Suprapubic skin (tissue), 4 donors: ENCODE measurements around the gene CFAP410. TPM values are rescaled to one million over a fixed set of nuclear protein-coding genes. Genes with fewer than 3 reads are reported as not detected.

ENCODE experiments used
- DNase-seq, 2 donors: peaks; one replicate each; pipeline ENCODE4 v3.0.0-alpha.2; 2019; ENCODE audit warnings: low spot score in 2 of 2
- H3K27ac ChIP-seq: fragments of 200-600 bp; sonication (generic); one replicate; pipeline ENCODE4 v1.5.1; 2019
- H3K27me3 ChIP-seq: fragments of 200-600 bp; sonication (generic); one replicate; pipeline ENCODE4 v1.5.1; 2019
- H3K36me3 ChIP-seq: fragments of 200-600 bp; sonication (generic); one replicate; pipeline ENCODE4 v1.5.1; 2019
- H3K4me1 ChIP-seq: fragments of 200-600 bp; sonication (generic); one replicate; pipeline ENCODE4 v1.5.1; 2019
- H3K4me3 ChIP-seq: fragments of 200-600 bp; sonication (generic); one replicate; pipeline ENCODE4 v1.5.1; 2019; ENCODE audit warnings: mild to moderate bottlenecking
- H3K9me3 ChIP-seq: fragments of 200-600 bp; sonication (generic); one replicate; pipeline ENCODE4 v1.5.1; 2019
- EP300 ChIP-seq: sonication (generic); formaldehyde crosslinking; IDR thresholded peaks from one replicate; pipeline ENCODE4 v1.6.1; 2017; ENCODE audit warnings: antibody characterized with exemption
- POLR2A ChIP-seq, 2 donors: fragments of 450-650 bp; IDR thresholded peaks; one replicate each; pipeline ENCODE4 v1.6.1; 2017; ENCODE audit warnings: antibody characterized with exemption in 2 of 2, mild to moderate bottlenecking in 2 of 2, moderate library complexity in 2 of 2
- POLR2AphosphoS5 ChIP-seq, 3 donors: sonication (generic); formaldehyde crosslinking; IDR thresholded peaks; one replicate each; pipeline ENCODE4 v1.6.1; 2017; ENCODE audit warnings: antibody characterized with exemption in 3 of 3
- WGBS: methylation state at CpG from one replicate; pipeline ENCODE4 v1.1.5; 2018; 5-methylcytosine and 5-hydroxymethylcytosine counted together
- total RNA-seq, 4 donors: library from RNA; depleted of rRNA; stranded (reverse); fragments of >200 nt; gene quantifications; one replicate each; pipeline ENCODE4 v1.1.0, GENCODE V29; 2016
- TF ChIP-seq, protein P1 (sequence below), 2 donors: fragments of 200-600 bp in 1 of 2; fragments of 450-650 bp in 1 of 2; sonication (generic) in 1 of 2; IDR thresholded peaks; one replicate each; pipeline ENCODE4 v1.5.1; 2016 to 2019; ENCODE audit warnings: antibody characterized with exemption in 2 of 2, mild to moderate bottlenecking in 1 of 2, moderate library complexity in 1 of 2

Gene CFAP410
- total RNA-seq, 4 donors from 2014 or later = 22.6 to 45.5 (median 27.3) TPM

GRCh38 chr21:44380876-44381275 is 41.7 kb upstream of the CFAP410 start:
- Histone ChIP-seq H3K27me3 (peaks cover 11% of the 10 kb centered on the region), H3K4me3 (no peak overlapping the region), H3K36me3 (no peaks in the 10 kb centered on the region), H3K27ac (no peak overlapping the region), H3K4me1 (peaks cover 11% of the 10 kb centered on the region), H3K9me3 (peaks cover 12% of the 10 kb centered on the region)
- 82% methylated on average over 7 of the region's 10 CpGs for WGBS
- DNase-seq = no peak
- no peak for TF ChIP-seq POLR2AphosphoS5 (IDR thresholded peaks at IDR 0.05)
- no peak for TF ChIP-seq POLR2A (IDR thresholded peaks at IDR 0.05)
- TF ChIP-seq, protein P1, sequence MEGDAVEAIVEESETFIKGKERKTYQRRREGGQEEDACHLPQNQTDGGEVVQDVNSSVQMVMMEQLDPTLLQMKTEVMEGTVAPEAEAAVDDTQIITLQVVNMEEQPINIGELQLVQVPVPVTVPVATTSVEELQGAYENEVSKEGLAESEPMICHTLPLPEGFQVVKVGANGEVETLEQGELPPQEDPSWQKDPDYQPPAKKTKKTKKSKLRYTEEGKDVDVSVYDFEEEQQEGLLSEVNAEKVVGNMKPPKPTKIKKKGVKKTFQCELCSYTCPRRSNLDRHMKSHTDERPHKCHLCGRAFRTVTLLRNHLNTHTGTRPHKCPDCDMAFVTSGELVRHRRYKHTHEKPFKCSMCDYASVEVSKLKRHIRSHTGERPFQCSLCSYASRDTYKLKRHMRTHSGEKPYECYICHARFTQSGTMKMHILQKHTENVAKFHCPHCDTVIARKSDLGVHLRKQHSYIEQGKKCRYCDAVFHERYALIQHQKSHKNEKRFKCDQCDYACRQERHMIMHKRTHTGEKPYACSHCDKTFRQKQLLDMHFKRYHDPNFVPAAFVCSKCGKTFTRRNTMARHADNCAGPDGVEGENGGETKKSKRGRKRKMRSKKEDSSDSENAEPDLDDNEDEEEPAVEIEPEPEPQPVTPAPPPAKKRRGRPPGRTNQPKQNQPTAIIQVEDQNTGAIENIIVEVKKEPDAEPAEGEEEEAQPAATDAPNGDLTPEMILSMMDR (IDR thresholded peaks at IDR 0.05) = no peak
- TF ChIP-seq EP300 = no peak

DNA sequence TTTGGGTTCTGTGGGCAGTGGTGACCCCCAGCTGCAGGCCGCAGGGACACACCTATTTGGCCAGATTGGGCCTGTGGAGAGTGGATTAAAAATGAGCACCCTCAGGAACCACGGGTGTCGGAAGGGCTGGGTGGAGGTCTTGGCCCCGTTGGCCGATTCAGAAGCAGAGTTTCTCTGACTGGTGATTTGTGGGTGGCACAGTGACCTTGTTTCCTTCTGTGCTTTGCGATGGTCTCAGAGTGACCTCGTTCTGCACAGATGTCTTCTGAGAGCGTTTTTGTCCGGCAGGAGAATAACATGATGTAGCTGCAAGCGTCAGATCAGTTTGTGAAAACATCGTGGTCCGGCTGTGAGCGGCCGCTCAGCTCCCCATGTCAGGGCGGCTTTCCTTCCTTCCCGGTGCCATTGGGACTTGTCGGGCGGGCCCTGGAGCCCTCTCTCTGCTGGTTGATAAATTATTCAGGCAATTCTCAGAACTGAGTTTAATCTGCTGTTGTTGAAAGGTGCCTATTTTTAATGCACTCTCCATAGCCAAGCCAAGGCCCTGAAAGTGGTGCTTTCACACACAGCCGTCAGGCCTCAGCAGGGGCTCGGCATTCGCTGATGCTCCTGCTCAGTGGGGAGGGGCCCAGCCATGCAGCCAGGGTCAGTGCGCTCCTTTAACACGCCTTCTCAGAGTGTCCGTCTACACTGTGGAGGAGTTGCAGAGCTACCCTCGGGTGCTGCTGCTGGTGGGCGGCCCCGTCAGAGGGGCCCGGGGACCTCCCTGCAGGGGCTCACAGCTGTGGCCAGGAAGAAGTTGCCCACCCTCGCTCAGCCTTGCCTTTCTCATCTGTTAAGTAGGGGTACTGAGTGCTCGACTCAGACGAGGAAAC is 41.0 kb upstream of the CFAP410 start:
- peaks cover 11% of the 10 kb centered on the region for H3K4me1 ChIP-seq
- TF ChIP-seq POLR2A (IDR thresholded peaks at IDR 0.05) (no peak), EP300 (no peak), POLR2AphosphoS5 (IDR thresholded peaks at IDR 0.05) (no peak)
- TF ChIP-seq, protein P1 (IDR thresholded peaks at IDR 0.05) = no peak
- no peaks in the 10 kb centered on the region for H3K36me3 ChIP-seq
- peaks cover 16% of the 10 kb centered on the region for H3K27me3 ChIP-seq
- no peak overlapping the region for H3K27ac ChIP-seq
- WGBS = 75% methylated on average over 22 of the region's 31 CpGs
- peaks cover 12% of the 10 kb centered on the region for H3K9me3 ChIP-seq
- no peak overlapping the region for H3K4me3 ChIP-seq
- DNase-seq = no peak

- TF ChIP-seq POLR2A (IDR thresholded peaks at IDR 0.05) (no peak), POLR2AphosphoS5 (IDR thresholded peaks at IDR 0.05) (no peak)
- TF ChIP-seq, protein P1 (IDR thresholded peaks at IDR 0.05) = no peak
- H3K9me3 ChIP-seq = peaks cover 4% of the 10 kb centered on the region
- peaks cover 11% of the 10 kb centered on the region for H3K4me1 ChIP-seq
- H3K27ac ChIP-seq = no peak overlapping the region
- H3K36me3 ChIP-seq = no peaks in the 10 kb centered on the region
- WGBS = 85% methylated on average over 3 of the region's 5 CpGs
- H3K27me3 ChIP-seq = peaks cover 18% of the 10 kb centered on the region
- DNase-seq = no peak
- H3K4me3 ChIP-seq = no peak overlapping the region
Measured at GRCh38 chr21:44379515-44379848, 40.3 kb upstream of the CFAP410 start.

- H3K27me3 ChIP-seq = peaks cover 18% of the 10 kb centered on the region
- no peak for DNase-seq
- peaks cover 11% of the 10 kb centered on the region for H3K4me1 ChIP-seq
- TF ChIP-seq POLR2AphosphoS5 (IDR thresholded peaks at IDR 0.05) (no peak), POLR2A (IDR thresholded peaks at IDR 0.05) (no peak), EP300 (no peak)
- TF ChIP-seq, protein P1 (IDR thresholded peaks at IDR 0.05) = no peak
- no peaks in the 10 kb centered on the region for H3K9me3 ChIP-seq
- H3K4me3 ChIP-seq = no peak overlapping the region
- 92% methylated on average over 17 of the region's 34 CpGs for WGBS
- no peak overlapping the region for H3K27ac ChIP-seq
- H3K36me3 ChIP-seq = no peaks in the 10 kb centered on the region
Measured at GRCh38 chr21:44378646-44379514, 39.7 kb upstream of the CFAP410 start.
